Osteoblast (primary cell): ENCODE data around the gene CRABP2. TPM values are rescaled to one million over a fixed set of nuclear protein-coding genes. Genes with fewer than 3 reads are reported as not detected.

Experiments used
- DNase-seq: peaks from one replicate; pipeline ENCODE4 v3.0.0; 2011; ENCODE audit warnings: low spot score, mixed read lengths; ENCODE audit not compliant: insufficient read length; ENCODE audit errors: missing footprints
- H2AFZ ChIP-seq: 2 replicates; pipeline ENCODE4 v1.6.0; 2011; ENCODE audit warnings: mild to moderate bottlenecking, low read length
- H3K27ac ChIP-seq: 2 replicates; pipeline ENCODE4 v1.5.1; 2011; ENCODE audit warnings: mild to moderate bottlenecking, low read depth, low read length, moderate library complexity
- H3K27me3 ChIP-seq: 2 replicates; pipeline ENCODE4 v1.6.0; 2012; ENCODE audit warnings: mild to moderate bottlenecking, control low read depth, inconsistent platforms, low read length, moderate library complexity; ENCODE audit not compliant: insufficient read depth
- H3K36me3 ChIP-seq: 2 replicates; pipeline ENCODE4 v1.5.1; 2011; ENCODE audit warnings: mild to moderate bottlenecking, low read length, control low read depth, moderate library complexity; ENCODE audit not compliant: insufficient read depth
- H3K4me1 ChIP-seq: 2 replicates; pipeline ENCODE4 v1.5.1; 2011; ENCODE audit warnings: mild to moderate bottlenecking, low read length, control low read depth, moderate library complexity; ENCODE audit not compliant: insufficient read depth
- H3K4me2 ChIP-seq: 2 replicates; pipeline ENCODE4 v1.6.0; 2011; ENCODE audit warnings: mild to moderate bottlenecking, low read length; ENCODE audit not compliant: insufficient read depth
- H3K4me3 ChIP-seq: fragments of 200-600 bp; sonication (generic); 3 replicates; pipeline ENCODE4 v1.5.1; 2012; ENCODE audit warnings: mild to moderate bottlenecking, low read length, inconsistent platforms; ENCODE audit not compliant: insufficient read depth
- H3K79me2 ChIP-seq: 2 replicates; pipeline ENCODE4 v1.6.0; 2012; ENCODE audit warnings: mild to moderate bottlenecking, low read length, control low read depth, inconsistent platforms; ENCODE audit not compliant: insufficient read depth
- H3K9me3 ChIP-seq: 2 replicates; pipeline ENCODE4 v1.5.1; 2011; ENCODE audit warnings: low read depth, low read length, control low read depth
- H4K20me1 ChIP-seq: 2 replicates; pipeline ENCODE4 v1.6.0; 2012; ENCODE audit warnings: mild to moderate bottlenecking, low read length, control low read depth; ENCODE audit not compliant: insufficient read depth
- total RNA-seq: library from RNA; depleted of rRNA; stranded (reverse); fragments of >200 nt; gene quantifications from 2 replicates; pipeline ENCODE4 v1.2.3, GENCODE V29; 2012
- TF ChIP-seq, protein P1 (sequence below): IDR thresholded peaks from 2 replicates; pipeline ENCODE4 v1.5.1; 2011; ENCODE audit warnings: mild to moderate bottlenecking, low read depth, low read length, moderate library complexity; ENCODE audit errors: extremely low read depth

CRABP2 gene
- total RNA-seq, 1 donor: 16.6 TPM

- Histone ChIP-seq H3K27me3 (peaks cover 27% of the 10 kb centered on the region), H3K27ac (peak overlapping the region; percentile 78), H3K9me3 (no peaks in the 10 kb centered on the region), H2AFZ (peak overlapping the region; percentile 96), H3K4me3 (peak overlapping the region; percentile 39), H4K20me1 (no peaks in the 10 kb centered on the region), H3K79me2 (no peaks in the 10 kb centered on the region), H3K36me3 (no peaks in the 10 kb centered on the region), H3K4me2 (peak overlapping the region; percentile 64), H3K4me1 (peaks cover 58% of the 10 kb centered on the region)
- TF ChIP-seq, protein P1, sequence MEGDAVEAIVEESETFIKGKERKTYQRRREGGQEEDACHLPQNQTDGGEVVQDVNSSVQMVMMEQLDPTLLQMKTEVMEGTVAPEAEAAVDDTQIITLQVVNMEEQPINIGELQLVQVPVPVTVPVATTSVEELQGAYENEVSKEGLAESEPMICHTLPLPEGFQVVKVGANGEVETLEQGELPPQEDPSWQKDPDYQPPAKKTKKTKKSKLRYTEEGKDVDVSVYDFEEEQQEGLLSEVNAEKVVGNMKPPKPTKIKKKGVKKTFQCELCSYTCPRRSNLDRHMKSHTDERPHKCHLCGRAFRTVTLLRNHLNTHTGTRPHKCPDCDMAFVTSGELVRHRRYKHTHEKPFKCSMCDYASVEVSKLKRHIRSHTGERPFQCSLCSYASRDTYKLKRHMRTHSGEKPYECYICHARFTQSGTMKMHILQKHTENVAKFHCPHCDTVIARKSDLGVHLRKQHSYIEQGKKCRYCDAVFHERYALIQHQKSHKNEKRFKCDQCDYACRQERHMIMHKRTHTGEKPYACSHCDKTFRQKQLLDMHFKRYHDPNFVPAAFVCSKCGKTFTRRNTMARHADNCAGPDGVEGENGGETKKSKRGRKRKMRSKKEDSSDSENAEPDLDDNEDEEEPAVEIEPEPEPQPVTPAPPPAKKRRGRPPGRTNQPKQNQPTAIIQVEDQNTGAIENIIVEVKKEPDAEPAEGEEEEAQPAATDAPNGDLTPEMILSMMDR: peak; percentile 95
- DNase-seq: peak; percentile 100
Observed at GRCh38 chr1:156659988-156660751, 45.2 kb downstream of the CRABP2 start.

GRCh38 chr1:156659661-156659987, 45.8 kb downstream of the CRABP2 start:
- DNase-seq: no peak
- Histone ChIP-seq H3K79me2 (no peaks in the 10 kb centered on the region), H4K20me1 (no peaks in the 10 kb centered on the region), H3K36me3 (no peaks in the 10 kb centered on the region), H3K27ac (no peak overlapping the region), H3K9me3 (no peaks in the 10 kb centered on the region), H3K27me3 (peaks cover 33% of the 10 kb centered on the region), H3K4me3 (peak overlapping the region; percentile 39), H3K4me1 (peaks cover 56% of the 10 kb centered on the region), H3K4me2 (peak overlapping the region; percentile 64), H2AFZ (peak overlapping the region; percentile 96)
- TF ChIP-seq, protein P1: no peak

DNA sequence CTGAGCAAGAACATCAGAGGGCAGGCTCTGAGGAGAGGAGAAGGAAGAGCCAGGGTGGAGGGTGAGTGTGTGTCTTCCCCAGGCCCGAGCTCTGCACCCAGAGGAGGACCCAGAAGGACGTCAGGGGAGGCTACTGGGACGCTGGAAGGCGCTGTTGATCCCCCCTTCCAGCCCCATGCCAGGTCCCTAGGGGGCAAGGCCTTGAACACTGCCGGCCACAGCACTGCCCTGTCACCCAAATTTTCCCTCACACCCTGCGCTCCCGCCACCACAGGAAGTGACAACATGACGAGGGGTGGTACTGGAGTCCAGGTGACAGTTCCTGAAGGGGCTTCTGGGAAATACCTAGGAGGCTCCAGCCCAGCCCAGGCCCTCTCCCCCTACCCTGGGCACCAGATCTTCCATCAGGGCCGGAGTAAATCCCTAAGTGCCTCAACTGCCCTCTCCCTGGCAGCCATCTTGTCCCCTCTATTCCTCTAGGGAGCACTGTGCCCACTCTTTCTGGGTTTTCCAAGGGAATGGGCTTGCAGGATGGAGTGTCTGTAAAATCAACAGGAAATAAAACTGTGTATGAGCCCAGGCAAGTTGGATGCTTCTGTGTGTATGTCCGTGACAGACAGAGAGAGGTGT, 46.3 kb downstream of the CRABP2 start:
- H3K4me1 ChIP-seq: peaks cover 50% of the 10 kb centered on the region

GRCh38 chr1:156658496-156658895, 46.9 kb downstream of the CRABP2 start:
- H3K36me3 ChIP-seq: no peaks in the 10 kb centered on the region
- H4K20me1 ChIP-seq: no peaks in the 10 kb centered on the region
- no peak overlapping the region for H3K4me3 ChIP-seq
- no peaks in the 10 kb centered on the region for H3K9me3 ChIP-seq
- H2AFZ ChIP-seq: no peak overlapping the region
- peak; percentile 38 for DNase-seq
- H3K27me3 ChIP-seq: peaks cover 34% of the 10 kb centered on the region
- peaks cover 45% of the 10 kb centered on the region for H3K4me1 ChIP-seq
- H3K4me2 ChIP-seq: no peak overlapping the region
- TF ChIP-seq, protein P1: no peak
- H3K27ac ChIP-seq: no peak overlapping the region
- H3K79me2 ChIP-seq: no peaks in the 10 kb centered on the region

More for the DNA sequence above, 46.3 kb downstream of the CRABP2 start:
- Histone ChIP-seq H3K79me2 (no peaks in the 10 kb centered on the region), H3K27ac (no peak overlapping the region), H4K20me1 (no peaks in the 10 kb centered on the region), H3K36me3 (no peaks in the 10 kb centered on the region), H3K27me3 (peaks cover 33% of the 10 kb centered on the region), H3K4me2 (peak overlapping the region; percentile 64), H2AFZ (peak overlapping the region; percentile 96), H3K4me3 (no peak overlapping the region), H3K9me3 (no peaks in the 10 kb centered on the region)
- TF ChIP-seq, protein P1: no peak
- peak; percentile 47 for DNase-seq
